GM18520 (cell line): ENCODE results near the gene RP2.

Experiments used
- ATAC-seq: cut with Tn5 transposase; IDR thresholded peaks from one replicate; pipeline ENCODE4 v1.9.1; 2021; ENCODE audit not compliant: unreplicated experiment

The RP2 gene

DNA sequence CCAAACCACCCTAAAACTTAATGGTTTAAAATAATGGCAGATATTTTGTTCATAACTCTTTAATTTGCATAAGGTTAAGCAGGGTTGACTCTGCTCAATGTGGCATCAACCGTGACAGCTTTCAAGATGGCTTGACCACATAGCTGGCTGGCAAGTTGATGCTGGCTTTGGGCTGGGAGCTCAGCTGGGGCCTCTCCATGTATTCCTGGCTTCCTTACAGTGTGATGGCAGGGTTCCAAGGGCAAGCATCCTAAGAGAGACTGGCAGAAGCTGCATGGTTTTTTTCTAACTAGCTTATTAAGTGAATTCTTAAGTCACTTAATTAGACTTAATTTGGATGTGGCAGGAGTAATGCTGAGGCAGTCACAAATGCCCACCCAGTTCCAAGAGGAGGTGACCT is 4.5 kb downstream of the RP2 start:
- ATAC-seq = no peak

DNA sequence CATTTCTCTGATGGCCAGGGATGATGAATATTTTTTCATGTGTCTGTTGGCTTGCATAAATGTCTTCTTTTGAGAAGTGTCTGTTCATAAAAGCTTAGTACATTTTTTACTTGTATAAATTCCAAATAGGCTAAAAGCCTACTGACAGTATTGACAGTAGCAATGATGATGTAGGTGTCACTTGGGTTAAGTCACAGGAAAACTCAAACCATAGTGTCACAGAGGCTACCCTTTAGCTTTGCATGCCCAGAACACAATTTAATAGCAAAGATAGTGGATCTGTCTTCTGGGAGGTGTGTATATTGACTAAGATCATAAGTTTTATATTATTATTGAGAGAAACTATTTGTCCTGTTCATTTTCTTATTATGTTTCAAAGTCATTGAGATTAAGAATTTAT is 8.1 kb downstream of the RP2 start:
- ATAC-seq = no peak

DNA sequence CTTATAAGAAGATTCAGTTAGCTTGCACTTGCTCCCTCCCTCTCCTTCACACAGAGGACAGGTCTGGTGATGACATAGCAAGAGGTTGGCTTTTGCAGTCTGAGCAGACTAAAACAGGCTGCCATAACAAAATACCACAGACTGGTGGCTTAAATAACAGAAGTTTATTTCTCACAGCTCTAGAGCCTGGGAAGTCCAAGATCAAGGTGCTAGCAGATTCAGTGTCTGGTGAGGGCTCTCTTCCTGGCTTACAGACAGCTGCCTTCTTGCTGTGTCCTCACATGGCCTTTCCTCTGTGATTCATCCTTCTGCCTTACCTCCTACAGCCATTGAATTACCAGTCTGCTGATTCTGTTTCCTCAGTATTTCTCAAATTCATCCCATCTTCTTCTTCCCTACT is 13.1 kb downstream of the RP2 start:
- ATAC-seq = no peak

DNA sequence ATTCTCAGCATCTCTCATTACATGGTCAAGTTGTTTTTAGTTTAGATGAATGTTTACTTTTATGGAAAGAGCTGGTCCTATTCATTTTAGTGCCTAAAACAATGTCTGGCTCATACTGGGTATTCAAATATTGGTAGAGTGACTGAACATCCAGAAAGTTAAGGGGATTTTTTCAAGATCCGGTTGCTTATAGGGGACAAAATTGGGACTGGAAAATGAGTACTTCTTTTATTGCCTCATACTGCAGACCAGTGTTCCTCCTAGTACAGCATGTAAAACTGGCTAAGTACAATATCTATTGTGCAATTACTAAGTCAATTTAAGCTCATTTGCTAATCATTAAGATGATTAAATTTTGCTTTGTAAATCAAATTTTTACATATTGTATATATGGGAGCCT is 13.9 kb downstream of the RP2 start:
- ATAC-seq = no peak

DNA sequence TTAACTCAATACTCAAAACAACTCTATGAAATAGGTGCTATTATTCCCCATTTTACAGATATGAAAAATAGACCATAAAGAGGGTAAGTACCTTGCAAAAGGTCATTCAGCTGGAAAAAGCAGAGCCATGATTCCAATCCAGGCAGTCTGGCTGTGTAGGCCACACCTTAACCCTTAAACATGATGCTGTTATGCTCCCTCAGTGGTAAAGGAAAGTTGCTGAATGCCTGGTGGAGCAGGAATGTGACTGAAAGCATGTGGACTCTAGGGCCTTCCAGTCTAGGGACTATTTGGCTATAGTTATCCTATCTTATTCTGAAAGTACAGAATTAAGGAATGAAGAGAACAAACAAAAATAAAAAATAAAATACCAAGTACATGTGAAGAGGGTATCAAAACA is 19.6 kb downstream of the RP2 start:
- no peak for ATAC-seq

DNA sequence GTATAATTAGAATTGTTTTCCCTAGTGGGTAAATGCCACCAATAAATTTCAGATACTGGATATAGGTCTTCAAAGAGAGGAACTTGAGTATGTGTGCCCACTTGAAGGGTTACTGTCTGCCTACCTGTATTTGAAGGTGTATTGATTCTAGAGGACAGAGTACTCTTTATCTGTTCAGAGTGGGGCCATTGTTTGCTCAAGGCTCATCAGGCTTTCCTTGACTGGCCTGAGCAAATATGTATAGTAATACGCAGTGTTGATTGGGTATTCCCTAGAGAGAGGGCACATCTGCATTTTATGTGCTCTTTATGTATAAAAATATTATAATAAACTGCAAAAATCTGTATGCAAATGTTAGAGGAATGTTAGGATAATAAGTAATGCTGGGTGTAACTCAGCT is 23.7 kb downstream of the RP2 start:
- no peak for ATAC-seq

DNA sequence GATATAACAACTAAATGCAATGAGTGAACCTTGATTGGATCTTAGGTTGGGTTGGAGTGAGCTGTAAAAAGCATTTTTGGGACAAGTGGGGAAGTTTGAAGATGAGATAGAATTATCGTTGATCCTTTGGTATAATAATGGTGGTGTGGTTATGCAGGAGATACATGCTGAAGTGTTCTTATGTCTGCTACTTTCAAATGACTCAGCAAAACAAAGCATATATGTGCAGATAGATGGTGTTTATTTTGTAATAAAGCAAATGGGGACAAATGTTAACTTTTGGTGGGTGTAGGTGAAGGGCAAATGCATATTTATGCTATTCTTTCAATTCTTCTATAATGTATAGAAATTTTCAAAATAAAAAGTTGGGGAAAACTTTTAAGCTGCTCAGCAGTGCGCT is 26.2 kb downstream of the RP2 start:
- no peak for ATAC-seq

DNA sequence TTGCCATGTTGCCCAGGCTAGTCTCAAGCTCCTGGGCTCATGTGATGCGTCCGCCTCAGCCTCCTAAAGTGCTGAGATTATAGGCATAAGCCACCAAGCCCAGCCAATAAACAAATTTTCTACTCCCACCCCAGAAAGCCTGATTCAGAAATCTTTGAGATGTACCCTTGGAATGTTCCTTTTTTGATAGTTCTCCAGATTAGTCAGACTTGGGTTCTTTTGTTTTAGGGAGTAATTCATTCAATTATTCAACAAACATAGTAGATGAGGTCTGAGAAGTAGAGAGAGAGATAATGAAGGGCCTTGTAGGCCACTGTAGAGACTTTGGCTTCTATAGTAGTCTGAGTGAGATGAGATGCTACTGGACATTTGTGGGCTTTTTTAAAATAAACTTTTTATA is 27.8 kb downstream of the RP2 start:
- no peak for ATAC-seq

DNA sequence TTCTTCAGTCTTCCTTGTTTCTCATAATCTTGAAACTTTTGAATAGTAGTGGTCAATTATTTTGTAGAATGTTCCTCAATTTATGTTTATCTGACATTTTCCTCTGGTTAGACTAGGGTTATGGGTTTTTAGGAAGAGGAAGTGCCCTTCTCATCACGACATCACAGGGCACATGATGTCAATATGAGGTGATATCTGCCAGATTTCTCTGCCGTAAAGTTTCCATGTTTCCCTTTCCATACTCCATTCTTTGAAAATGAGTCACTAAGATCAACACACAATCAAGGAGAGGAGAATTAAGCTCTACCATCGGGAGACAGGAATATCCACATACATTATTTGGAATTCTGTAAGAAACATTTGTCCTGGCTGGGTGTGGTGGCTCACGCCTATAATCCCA is 28.4 kb downstream of the RP2 start:
- ATAC-seq = no peak

DNA sequence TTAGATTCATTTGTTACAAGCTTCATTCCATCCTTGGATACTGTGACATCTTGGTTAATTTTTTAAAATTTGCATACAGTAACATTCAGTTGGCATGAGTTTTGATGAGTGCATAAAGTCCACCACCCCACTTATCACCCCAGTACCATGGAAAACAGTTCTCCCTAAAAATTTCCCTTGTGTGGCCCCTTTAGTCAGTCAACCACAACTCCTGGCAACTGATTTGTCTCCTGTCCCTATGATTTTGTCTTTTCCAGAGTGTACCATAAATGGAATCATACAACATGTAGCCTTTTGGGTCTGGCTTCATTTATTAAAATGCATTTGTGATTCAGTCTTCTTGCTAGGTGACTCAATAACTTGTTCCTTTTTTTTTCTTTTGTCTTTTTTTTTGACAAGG is 29.9 kb downstream of the RP2 start:
- ATAC-seq = no peak

DNA sequence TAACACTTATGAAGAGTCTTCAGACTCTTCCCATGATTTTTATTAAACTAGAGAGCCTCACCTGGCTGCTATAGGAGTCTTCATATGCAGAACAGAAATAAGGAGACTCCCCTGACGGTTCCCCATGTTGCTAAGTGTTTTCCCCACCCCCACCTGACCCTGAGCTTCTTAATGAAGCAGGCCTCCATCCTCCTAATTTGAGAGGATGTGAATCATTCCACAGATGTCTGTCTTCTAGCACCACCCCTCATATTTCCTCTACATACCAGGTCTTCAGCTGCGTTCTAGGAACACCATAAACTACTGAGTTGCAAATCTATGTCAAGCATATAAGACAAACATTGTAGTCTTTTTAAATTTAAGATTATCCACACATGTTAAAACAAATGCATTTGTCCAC is 36.9 kb downstream of the RP2 start:
- no peak for ATAC-seq

DNA sequence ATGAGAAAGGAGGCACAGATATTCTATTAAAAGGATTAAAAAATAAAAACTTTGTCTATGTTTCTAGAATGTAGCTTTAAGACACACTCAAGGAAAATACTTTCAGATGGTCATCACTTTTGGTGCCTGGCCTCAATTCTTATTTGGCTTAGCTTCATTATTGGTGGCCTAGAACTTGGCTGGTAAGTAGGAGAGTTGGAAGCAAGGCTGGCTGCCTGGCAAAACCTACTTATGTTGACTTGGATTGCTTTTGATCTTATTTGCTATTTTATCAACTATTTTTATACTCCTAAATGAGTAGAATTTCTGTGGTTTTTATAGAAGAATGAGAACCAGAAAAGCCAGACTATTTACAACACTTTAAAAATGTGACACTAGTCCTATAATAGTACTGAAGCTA is 40.1 kb downstream of the RP2 start:
- ATAC-seq = no peak

DNA sequence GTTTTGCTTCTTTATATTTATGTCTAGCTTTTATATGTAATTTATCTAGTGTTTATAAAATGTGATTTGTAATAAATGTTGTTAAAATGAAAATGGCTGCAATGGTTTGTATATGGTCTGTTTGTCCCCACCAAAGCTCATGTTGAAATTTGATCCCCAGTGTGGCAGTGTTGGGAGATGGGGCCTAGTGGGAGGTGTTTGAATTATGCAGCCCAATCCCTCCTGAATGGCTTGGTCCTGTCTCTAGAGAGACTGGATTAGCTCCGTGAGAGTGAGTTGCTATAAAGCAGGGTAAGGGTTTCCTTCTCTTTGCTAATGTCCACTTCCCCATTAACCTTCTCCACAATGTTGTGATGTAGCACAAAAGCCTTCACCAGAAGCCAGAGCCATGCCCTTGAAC is 45.4 kb downstream of the RP2 start:
- no peak for ATAC-seq

DNA sequence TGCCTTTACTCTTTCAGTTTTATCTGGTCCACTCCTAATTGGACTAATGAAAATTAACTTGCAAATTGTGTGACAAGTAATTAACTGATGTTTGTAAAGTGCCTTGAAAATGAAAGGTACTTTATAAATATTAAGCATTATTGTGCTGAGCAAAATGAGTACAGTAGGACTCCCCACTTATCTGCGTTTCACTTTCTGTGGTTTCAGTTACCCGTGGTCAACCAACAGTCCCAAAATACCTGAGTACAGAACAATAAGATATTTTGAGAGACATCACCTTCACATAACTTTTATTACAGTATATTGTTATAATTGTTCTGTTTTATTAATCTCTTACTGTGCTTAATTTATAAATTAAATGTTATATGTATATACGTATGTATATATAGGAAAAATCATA is 48.0 kb downstream of the RP2 start:
- ATAC-seq = no peak

DNA sequence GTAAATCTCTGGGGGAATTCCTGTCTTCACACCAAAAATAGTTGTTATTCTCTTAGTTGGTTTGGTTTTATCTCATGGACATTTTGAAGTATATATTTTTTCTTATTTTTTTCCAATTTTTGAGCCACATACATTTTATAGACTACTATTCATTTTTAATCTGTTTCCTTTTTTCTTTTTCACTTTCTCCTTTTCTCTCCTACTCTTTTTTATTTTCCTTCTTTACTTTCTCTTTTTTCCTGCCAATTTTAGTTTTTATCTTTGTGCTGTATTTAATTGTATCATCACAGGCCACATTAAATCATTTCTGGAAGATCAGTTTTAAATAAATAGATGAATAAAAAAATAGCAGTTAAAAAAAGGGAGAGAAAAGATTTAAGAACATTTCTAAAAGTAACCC is 61.4 kb downstream of the RP2 start:
- no peak for ATAC-seq

DNA sequence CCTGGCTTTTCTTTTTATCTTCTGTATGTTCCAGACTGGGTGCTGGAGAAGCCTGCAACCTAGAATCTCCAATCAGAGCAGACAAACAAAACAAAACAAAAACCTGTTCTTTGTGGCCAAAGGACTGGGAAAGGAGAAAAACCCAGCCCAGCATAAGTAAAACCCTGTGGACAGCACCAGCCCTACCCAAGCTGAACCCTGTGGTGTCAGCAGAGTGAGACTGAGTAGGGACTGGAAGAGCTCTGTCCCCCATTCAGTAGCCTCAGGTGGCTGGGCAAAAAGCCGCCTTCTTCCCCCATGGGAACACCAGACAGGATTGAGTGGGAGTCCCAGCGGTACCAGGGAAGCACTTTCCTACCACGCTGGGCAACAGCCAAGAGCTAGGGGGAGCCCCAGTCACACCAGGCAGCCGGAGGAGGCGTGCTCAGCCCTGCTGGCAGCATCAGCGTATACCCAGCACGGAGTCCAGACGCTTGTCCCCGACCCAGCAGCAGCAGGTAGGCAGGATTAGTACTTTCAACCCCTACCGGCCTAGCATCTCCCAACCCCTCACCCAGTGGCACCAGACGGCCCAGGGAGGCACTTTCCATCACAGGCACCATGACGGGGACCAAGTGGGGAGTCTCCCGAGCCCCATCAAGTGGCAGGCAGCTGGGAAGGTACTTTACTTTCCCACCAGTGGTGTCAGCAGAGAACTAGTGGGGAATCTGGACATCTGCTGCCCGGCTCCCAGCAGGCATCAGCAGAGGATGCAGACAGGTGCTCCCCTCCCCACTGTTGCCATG is 66.8 kb downstream of the RP2 start:
- peak; percentile 79 for ATAC-seq

DNA sequence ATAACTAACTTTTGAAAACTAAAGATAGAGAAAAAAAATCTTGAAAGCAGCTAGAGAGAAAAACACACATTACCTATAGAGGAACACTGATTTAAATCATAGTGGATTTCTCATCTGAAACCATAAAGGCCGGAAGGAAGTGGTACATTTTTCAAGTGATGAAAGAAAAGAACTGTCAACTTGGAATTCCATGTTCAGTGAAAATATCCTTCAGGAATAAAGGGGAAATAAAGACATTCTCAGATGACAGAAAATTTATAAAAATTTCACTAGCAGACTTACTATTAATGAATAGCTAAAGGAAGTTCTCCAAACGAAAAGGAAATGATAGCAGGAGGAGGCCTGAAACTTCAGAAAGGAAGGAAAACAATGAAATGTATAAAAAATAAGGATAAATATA is 67.8 kb downstream of the RP2 start:
- ATAC-seq = no peak

DNA sequence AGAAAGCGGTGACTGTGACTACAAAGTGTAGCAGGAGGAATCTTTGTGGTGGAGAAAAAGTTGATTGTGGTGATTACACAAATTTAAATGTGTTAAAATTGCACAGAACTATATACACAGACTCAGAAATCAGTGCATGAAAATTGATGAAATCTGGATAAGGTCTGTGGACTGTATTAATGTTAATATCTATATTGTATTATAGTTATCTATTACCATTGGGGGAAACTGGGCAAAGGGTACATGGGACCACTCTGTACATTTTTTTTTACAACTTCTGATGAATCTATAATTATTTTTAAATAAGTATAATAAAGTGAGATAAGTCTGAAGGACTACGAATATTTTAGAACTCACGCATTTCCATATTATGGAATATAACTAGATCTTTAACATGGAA is 73.6 kb downstream of the RP2 start:
- ATAC-seq = no peak

DNA sequence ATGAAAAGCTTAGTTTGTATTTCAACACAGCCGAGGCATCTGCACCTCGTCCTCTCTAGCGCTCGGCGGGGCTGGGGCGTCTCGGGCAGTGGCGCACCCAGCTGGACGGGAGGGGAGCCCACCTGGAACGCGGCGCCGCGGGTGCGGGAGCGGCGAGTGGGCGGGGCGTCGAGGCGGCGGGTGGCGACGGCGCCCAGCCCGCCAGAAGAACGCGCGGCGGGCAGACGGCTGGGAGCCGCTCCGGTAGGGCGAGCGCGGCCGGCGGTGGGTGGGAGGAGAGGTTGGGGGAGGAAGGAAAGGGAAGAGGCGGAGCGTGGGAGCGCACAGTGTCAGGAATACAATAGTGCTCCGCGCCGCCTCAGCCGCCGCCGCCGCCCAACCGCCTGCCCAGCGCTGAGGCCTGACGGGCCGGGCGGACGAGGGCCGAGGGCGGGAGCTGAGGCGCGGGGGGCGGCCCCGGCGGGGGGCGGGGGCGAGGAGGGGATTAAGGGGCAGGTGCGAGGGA is 75.3 kb downstream of the RP2 start, which contains the start of gene JADE3:
TSS of gene JADE3 (plus strand) at position 324 of the 505 bp plus-strand sequence. CDS start 72,474 bp downstream, outside the sequence.
- ATAC-seq = no peak

DNA sequence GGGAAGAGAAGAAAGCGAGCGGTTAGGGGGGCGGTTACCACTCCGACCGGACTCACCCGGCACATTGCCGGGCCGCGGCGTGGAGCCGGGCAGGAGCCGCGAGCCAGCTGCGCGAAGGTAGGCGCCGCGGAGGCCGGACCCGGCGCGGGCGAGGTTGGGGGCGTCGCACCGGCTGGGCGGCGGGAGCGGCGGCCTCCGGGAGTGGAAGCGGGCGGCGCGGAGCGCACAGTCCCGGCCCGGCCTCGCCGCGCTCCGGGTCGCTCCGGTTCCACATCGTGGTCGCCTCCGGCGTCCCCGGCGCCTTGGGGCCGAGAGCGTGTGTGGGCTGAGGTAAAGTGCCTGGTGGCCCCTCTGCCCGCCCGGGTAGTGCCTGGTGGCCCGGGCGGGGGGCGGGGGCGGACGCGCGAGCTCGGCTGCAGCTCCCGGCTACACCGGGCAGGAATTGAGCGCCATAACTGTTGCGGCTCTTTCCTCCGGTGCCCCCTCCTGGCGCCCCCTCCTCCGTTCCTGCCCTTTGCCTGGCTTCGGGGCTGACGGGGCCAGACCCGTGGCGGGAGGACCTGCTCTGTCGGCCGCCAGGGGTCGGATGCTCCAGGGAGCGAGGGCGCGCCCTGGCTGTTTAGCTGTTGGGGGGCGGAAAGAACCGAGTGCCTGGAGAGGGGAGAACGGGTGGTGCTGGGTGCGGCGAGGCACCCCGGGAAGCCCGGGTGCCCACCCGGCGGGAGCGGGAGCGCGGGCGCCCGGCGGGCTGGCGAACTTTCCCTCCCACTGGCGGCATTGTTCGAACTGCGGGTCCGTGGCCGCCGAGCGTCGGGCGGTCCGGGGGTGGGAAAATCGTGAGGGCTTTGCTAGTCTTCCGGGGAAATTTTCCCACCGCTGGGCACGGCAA is 76.0 kb downstream of the RP2 start:
- ATAC-seq = no peak

DNA sequence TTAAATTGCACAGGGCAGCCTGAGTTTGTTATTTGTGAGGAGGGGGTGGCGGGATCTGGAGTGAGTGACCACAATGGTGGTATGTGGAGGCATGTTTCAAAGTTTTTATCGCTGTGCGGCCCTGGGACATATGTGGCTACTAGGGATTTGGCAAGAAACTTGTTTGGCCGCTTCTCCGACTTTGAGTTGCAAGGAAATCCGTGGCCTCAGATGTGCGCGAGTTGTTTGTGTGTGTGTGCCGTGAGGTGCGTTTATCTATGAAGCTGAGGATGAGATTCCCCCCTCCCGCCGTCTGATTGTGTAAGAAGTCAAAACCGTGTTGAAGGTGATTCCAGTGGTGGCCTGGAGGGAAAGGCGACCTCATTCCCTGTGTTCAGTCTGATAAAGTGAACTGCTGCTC is 76.8 kb downstream of the RP2 start:
- ATAC-seq = no peak

DNA sequence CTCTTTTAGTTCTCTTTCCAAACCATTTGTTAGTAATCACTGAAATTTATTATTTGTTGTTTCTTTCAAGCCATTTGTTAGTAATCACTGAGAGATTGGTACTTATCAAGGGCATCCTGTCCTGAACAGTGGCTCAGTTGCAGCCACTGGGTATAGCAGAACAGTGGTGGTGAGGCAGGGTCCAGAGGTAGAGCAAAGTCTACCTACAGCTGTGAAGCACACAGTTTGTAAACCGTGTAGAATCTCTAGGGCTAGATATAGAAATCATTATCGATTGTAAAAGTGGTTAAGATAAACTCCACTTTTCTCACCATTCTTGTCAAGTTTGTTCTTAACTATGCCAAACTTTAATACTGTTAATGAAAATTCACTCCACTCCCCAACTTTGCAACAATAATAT is 79.4 kb downstream of the RP2 start:
- ATAC-seq = no peak
